ENCODE data around the gene HK2. TPM values are rescaled to one million over a fixed set of nuclear protein-coding genes. Genes with fewer than 3 reads are reported as not detected.

HK2 gene
- total RNA-seq, 1 experiment from 2014 or later, result 43.8 TPM

DNA sequence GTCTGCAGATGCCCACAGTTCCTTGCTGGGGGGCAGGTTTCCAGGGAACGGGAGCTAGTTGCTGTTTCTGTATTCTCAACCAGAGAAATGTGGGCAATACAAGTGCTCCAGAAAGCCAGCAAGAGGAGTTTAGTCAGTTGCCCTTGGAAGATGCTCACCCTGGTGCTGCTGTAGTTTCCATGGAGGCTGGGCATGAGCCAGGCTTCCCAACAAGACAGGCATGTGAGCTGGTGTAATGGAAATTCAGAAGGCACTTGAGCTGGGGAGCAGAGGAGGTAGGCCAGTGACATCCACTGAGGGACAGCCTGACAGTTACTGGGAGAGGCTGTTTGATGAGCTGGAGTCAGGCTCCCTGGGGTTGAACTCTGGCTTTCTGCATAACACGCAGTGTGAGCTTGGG is 7.7 kb downstream of the HK2 start:
- no peak overlapping the region for H3K27ac ChIP-seq (ENCODE audit: low read length)
- H2AFZ ChIP-seq (ENCODE audit: low read length), result no peak overlapping the region
- H3K9me2 ChIP-seq (replicated peaks; ENCODE audit: low read length), result no peaks in the 10 kb centered on the region
- peaks cover 11% of the 10 kb centered on the region for H4K20me1 ChIP-seq (ENCODE audit: low read length)
- no peak overlapping the region for H3K9ac ChIP-seq (ENCODE audit: low read length)
- H3F3A ChIP-seq (ENCODE audit: low read length, unreplicated experiment), result peaks cover 23% of the 10 kb centered on the region
- H3K36me3 ChIP-seq (ENCODE audit: low read depth, low read length), result no peaks in the 10 kb centered on the region
- no peak for TF ChIP-seq EZH2phosphoT487 (IDR thresholded peaks at IDR 0.05; ENCODE audit: borderline replicate concordance, low read length)
- no peak for TF ChIP-seq EZH2 (IDR thresholded peaks at IDR 0.05; ENCODE audit: low read length, unreplicated experiment)
- TF ChIP-seq, protein P1, sequence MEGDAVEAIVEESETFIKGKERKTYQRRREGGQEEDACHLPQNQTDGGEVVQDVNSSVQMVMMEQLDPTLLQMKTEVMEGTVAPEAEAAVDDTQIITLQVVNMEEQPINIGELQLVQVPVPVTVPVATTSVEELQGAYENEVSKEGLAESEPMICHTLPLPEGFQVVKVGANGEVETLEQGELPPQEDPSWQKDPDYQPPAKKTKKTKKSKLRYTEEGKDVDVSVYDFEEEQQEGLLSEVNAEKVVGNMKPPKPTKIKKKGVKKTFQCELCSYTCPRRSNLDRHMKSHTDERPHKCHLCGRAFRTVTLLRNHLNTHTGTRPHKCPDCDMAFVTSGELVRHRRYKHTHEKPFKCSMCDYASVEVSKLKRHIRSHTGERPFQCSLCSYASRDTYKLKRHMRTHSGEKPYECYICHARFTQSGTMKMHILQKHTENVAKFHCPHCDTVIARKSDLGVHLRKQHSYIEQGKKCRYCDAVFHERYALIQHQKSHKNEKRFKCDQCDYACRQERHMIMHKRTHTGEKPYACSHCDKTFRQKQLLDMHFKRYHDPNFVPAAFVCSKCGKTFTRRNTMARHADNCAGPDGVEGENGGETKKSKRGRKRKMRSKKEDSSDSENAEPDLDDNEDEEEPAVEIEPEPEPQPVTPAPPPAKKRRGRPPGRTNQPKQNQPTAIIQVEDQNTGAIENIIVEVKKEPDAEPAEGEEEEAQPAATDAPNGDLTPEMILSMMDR (conservative IDR thresholded peaks at IDR 0.05; ENCODE audit: low read depth, low read length), result no peak
- DNase-seq, result no peak
- intact Hi-C loops (cut with micrococcal nuclease), result no loop called here
- H3K4me3 ChIP-seq (ENCODE audit: low read length), result no peak overlapping the region
- no peak for ATAC-seq
- CTCF ChIA-PET, result no interaction called here
- no peaks in the 10 kb centered on the region for H3K27me3 ChIP-seq (ENCODE audit: low read length)
- BruUV-seq (replicated peaks), result no TSS peak
- H3K4me1 ChIP-seq (ENCODE audit: insufficient read depth, low read length), result peaks cover 71% of the 10 kb centered on the region
- H3K4me2 ChIP-seq (ENCODE audit: low read length), result 0 out of 2 replicates have a peak overlapping the region, but pooled peaks have one; percentile 3
- POLR2A ChIA-PET (ENCODE audit: unreplicated experiment), result no interaction called here
- H3K9me3 ChIP-seq (ENCODE audit: low read length), result no peaks in the 10 kb centered on the region
- H3K79me2 ChIP-seq (ENCODE audit: low read length), result peaks cover 91% of the 10 kb centered on the region

DNA sequence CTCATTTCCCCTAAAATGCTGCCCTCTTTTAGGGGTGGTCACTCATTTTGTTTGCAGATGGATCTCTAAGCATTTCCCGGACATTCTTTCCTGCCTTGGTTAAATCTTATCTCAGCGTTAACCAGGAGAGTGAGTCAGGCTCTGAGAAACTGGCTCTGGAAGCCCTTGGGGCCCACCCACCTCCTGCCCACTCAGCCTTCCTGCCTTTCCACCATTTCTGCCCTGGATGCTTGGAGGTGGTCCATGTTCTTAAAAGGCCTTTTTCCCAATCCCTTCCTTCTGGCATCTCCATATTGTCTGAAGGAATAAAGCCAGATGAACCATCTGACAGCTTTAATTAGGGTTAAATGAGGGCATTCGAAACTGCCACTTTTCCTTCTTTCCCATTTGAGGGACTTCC is 9.5 kb downstream of the HK2 start:
- H3K27me3 ChIP-seq (ENCODE audit: low read length), result no peaks in the 10 kb centered on the region
- peaks cover 91% of the 10 kb centered on the region for H3K79me2 ChIP-seq (ENCODE audit: low read length)
- ChIA-PET POLR2A (ENCODE audit: unreplicated experiment) (no interaction called here), CTCF (no interaction called here)
- intact Hi-C loops (cut with micrococcal nuclease), result no loop called here
- H4K20me1 ChIP-seq (ENCODE audit: low read length), result no peaks in the 10 kb centered on the region
- BruUV-seq (replicated peaks), result TSS peak; percentile 63
- H3K36me3 ChIP-seq (ENCODE audit: low read depth, low read length), result no peaks in the 10 kb centered on the region
- H3K9ac ChIP-seq (ENCODE audit: low read length), result peak overlapping the region; percentile 73
- H3K4me3 ChIP-seq (ENCODE audit: low read length), result peak overlapping the region; percentile 38; the same call in 1 of the 2 replicates
- no peaks in the 10 kb centered on the region for H3K9me3 ChIP-seq (ENCODE audit: low read length)
- peak overlapping the region; percentile 79 for H3K4me2 ChIP-seq (ENCODE audit: low read length)
- peaks cover 26% of the 10 kb centered on the region for H3F3A ChIP-seq (ENCODE audit: low read length, unreplicated experiment)
- H3K9me2 ChIP-seq (replicated peaks; ENCODE audit: low read length), result no peaks in the 10 kb centered on the region
- TF ChIP-seq EZH2 (IDR thresholded peaks at IDR 0.05; ENCODE audit: low read length, unreplicated experiment) (no peak), EZH2phosphoT487 (IDR thresholded peaks at IDR 0.05; ENCODE audit: borderline replicate concordance, low read length) (no peak)
- TF ChIP-seq, protein P1 (conservative IDR thresholded peaks at IDR 0.05; ENCODE audit: low read depth, low read length), result no peak
- no peak overlapping the region for H2AFZ ChIP-seq (ENCODE audit: low read length)
- H3K27ac ChIP-seq (ENCODE audit: low read length), result peak overlapping the region; percentile 99
- peaks cover 75% of the 10 kb centered on the region for H3K4me1 ChIP-seq (ENCODE audit: insufficient read depth, low read length)
- DNase-seq, result peak; percentile 82
- peak; percentile 19 for ATAC-seq

DNA sequence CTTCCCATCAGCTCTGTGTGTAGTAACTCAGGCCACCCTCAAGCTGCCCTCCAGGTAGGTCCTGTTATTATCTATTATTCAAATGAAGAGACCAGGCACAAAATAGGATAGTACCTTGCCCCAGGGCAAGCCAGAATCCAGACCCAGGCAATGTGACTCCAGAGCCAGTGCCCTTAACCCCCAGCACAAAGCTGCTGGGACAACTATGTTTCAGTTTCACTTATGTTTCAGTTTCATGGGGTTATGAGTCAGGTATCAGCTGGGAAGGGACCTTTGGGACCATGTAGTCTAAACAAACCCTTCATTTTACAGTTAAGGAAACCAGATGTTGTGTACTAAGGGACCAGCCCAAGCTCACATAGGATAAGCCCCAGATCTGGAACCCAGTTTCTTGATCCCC is 10.0 kb downstream of the HK2 start:
- no peaks in the 10 kb centered on the region for H3K9me2 ChIP-seq (replicated peaks; ENCODE audit: low read length)
- no TSS peak for BruUV-seq (replicated peaks)
- TF ChIP-seq, protein P1 (conservative IDR thresholded peaks at IDR 0.05; ENCODE audit: low read depth, low read length), result no peak
- TF ChIP-seq EZH2 (IDR thresholded peaks at IDR 0.05; ENCODE audit: low read length, unreplicated experiment) (no peak), EZH2phosphoT487 (IDR thresholded peaks at IDR 0.05; ENCODE audit: borderline replicate concordance, low read length) (no peak)
- DNase-seq (peak; percentile 80), ATAC-seq (peak; percentile 9)
- H3F3A ChIP-seq (ENCODE audit: low read length, unreplicated experiment), result peaks cover 26% of the 10 kb centered on the region
- peaks cover 91% of the 10 kb centered on the region for H3K79me2 ChIP-seq (ENCODE audit: low read length)
- POLR2A ChIA-PET (ENCODE audit: unreplicated experiment), result no interaction called here
- H4K20me1 ChIP-seq (ENCODE audit: low read length), result no peaks in the 10 kb centered on the region
- peak overlapping the region; percentile 99 for H3K27ac ChIP-seq (ENCODE audit: low read length)
- H3K36me3 ChIP-seq (ENCODE audit: low read depth, low read length), result no peaks in the 10 kb centered on the region
- H3K4me1 ChIP-seq (ENCODE audit: insufficient read depth, low read length), result peaks cover 80% of the 10 kb centered on the region
- H3K9me3 ChIP-seq (ENCODE audit: low read length), result no peaks in the 10 kb centered on the region
- H2AFZ ChIP-seq (ENCODE audit: low read length), result no peak overlapping the region
- H3K4me2 ChIP-seq (ENCODE audit: low read length), result peak overlapping the region; percentile 79
- intact Hi-C loops (cut with micrococcal nuclease), result no loop called here
- no peaks in the 10 kb centered on the region for H3K27me3 ChIP-seq (ENCODE audit: low read length)
- peak overlapping the region; percentile 73 for H3K9ac ChIP-seq (ENCODE audit: low read length)
- CTCF ChIA-PET, result no interaction called here
- peak overlapping the region; percentile 38; the same call in 1 of the 2 replicates for H3K4me3 ChIP-seq (ENCODE audit: low read length)
